Measurements from ENCODE around the gene GATAD2B. TPM values are rescaled to one million over a fixed set of nuclear protein-coding genes. Genes with fewer than 3 reads are reported as not detected.

Gene GATAD2B
- polyA plus RNA-seq, 1 donor = 19.6 TPM

GRCh38 chr1:153832293-153832692 lies 90.5 kb downstream of the GATAD2B start:
- no peak for DNase-seq

GRCh38 chr1:153831026-153831425 lies 91.7 kb downstream of the GATAD2B start:
- DNase-seq = no peak

- DNase-seq = no peak
Observed at GRCh38 chr1:153827168-153827964, 95.4 kb downstream of the GATAD2B start.

GRCh38 chr1:153818876-153819275 lies 103.9 kb downstream of the GATAD2B start:
- no peak for DNase-seq

- DNase-seq = peak; percentile 30
Observed at GRCh38 chr1:153816283-153816889, 106.4 kb downstream of the GATAD2B start.

- no peak for DNase-seq
Observed at GRCh38 chr1:153805886-153806719, 116.7 kb downstream of the GATAD2B start.

- no peak for DNase-seq
Observed at GRCh38 chr1:153805042-153805745, 117.6 kb downstream of the GATAD2B start.

GRCh38 chr1:153804112-153804511 lies 118.7 kb downstream of the GATAD2B start:
- no peak for DNase-seq

GRCh38 chr1:153803470-153804056 lies 119.2 kb downstream of the GATAD2B start:
- no peak for DNase-seq

- DNase-seq = no peak
Observed at GRCh38 chr1:153801786-153802697, 120.7 kb downstream of the GATAD2B start.

- no peak for DNase-seq
Observed at GRCh38 chr1:153801028-153801625, 121.6 kb downstream of the GATAD2B start.

- no peak for DNase-seq
Observed at GRCh38 chr1:153800516-153800915, 122.3 kb downstream of the GATAD2B start.

- DNase-seq = no peak
Observed at GRCh38 chr1:153799566-153800465, 123.0 kb downstream of the GATAD2B start.

GRCh38 chr1:153799016-153799415 lies 123.8 kb downstream of the GATAD2B start:
- no peak for DNase-seq

- DNase-seq = no peak
Observed at GRCh38 chr1:153798468-153798780, 124.3 kb downstream of the GATAD2B start.

- DNase-seq = peak; percentile 66
Observed at GRCh38 chr1:153796786-153797659, 125.7 kb downstream of the GATAD2B start.

- DNase-seq = no peak
Observed at GRCh38 chr1:153795934-153796785, 126.6 kb downstream of the GATAD2B start.
